Inferior parietal cortex (tissue), 1 donor: ENCODE results near the gene BLCAP.
"Not testable (repeated sequence)": the region's sequence is repeated elsewhere in the genome, so short reads cannot be mapped to it uniquely, and the experiment has no call there.

Source experiments
- DNase-seq: peaks from one replicate; pipeline ENCODE4 v3.0.0-alpha.2; 2016; ENCODE audit errors: extremely low spot score

Gene BLCAP

GRCh38 chr20:37484331-37484730 is 43.3 kb downstream of the BLCAP start:
- no peak for DNase-seq

- no peak for DNase-seq
Measured at GRCh38 chr20:37481610-37482009, 46.1 kb downstream of the BLCAP start.

- DNase-seq: no peak
Measured at GRCh38 chr20:37480919-37481318, 46.8 kb downstream of the BLCAP start.

- DNase-seq: no peak
Measured at GRCh38 chr20:37479925-37480691, 47.6 kb downstream of the BLCAP start.

GRCh38 chr20:37479266-37479665 is 48.4 kb downstream of the BLCAP start:
- DNase-seq: no peak

GRCh38 chr20:37477041-37477440 is 50.6 kb downstream of the BLCAP start:
- no peak for DNase-seq

- DNase-seq: peak; percentile 56
Measured at GRCh38 chr20:37475252-37475651, 52.4 kb downstream of the BLCAP start.

- DNase-seq: no peak
Measured at GRCh38 chr20:37474386-37474785, 53.3 kb downstream of the BLCAP start.

DNA sequence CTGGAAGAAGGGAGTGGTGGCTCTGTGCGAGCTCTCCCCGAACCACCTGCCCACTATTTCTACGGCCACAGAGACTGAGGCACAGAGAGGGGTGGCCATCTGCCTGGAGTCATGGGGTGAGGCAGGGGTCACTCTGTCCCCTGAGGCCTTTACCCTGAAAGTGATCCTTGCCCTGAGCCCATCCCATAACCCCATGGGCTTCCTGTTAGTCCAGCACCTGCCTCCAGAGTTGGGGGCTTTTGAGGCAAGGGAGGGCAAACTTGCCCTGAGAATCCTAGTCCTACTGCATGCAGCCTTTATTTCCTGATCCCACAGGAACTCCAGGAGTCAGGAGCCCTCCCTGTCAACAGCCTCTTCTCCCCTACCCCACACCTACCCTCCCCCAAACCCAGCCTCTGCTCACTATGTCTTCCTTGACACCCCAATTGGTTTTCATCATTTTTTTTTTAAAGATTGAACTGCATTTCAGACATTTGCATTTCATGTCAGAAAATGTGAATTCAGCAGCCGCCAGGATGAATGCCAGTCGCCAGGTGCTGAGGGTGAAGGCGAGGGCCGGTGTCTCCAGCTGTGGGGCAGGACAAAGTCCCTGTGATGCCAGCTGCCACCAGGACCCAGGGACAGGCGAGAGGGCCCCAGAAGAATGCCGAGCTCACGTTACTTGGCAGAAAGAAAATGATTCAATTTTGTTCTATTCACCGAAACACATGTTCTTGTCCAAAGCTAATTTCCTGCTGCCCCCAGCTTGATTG is 54.3 kb downstream of the BLCAP start:
- DNase-seq: no peak

DNA sequence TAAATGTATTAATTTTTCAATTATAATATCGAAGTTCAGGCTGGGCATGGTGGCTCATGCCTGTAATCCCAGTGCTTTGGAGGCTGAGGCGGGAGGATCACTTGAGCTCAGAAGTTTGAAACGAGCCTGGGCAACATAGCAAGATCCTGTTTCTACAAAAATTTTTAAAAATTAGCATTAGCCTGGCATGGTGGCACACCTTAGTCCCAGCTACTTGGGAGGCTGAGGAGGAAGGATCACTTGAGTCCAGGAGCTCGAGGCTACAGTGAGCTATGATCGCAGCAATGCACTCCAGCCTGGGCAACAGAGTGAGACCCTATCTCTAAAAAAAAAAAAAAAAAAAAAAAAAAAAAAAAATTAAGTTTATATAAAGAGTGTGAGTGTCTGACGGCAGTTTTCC is 55.2 kb downstream of the BLCAP start:
- DNase-seq: not testable (repeated sequence)

DNA sequence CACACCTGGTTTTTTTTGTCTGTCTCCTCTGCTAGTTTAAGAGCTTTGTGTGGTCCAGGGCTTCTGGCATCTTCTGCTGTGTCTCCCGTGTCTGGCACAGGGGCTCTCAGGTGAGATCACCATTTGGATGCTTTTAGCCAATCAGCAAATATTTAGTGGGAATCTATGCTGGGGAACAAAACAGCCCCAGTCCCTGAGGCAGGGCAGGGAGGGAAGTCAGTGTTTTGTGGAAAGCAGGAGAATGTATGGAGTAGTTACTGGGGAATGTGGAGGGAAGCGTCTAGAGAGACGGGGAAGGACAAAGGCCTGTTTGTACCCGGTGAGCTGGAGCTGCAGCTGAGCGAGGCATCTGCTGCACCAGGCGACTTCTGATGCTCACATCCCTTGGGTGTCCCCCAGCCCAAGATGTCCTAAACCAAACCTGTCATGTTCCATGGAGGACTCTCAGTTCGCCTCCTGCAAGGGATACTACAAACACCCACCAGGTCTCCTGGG is 55.9 kb downstream of the BLCAP start:
- no peak for DNase-seq

DNA sequence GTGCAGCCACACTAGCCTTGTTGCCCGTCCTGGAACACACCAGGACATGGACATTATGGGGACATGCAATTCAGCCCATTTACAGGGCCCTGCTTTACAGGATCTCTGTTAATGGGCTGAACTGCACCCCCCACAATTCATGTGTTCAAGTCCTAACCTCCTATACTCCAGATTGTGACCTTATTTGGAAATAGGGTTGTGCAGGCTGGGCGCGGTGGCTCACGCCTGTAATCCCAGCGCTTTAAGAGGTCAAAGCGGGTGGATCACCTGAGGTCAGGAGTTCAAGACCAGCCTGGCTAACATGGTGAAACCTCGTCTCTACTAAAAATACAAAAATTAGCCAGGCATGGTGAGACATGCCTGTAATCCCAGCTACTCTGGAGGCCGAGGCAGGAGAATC is 57.5 kb downstream of the BLCAP start:
- not testable (repeated sequence) for DNase-seq

DNA sequence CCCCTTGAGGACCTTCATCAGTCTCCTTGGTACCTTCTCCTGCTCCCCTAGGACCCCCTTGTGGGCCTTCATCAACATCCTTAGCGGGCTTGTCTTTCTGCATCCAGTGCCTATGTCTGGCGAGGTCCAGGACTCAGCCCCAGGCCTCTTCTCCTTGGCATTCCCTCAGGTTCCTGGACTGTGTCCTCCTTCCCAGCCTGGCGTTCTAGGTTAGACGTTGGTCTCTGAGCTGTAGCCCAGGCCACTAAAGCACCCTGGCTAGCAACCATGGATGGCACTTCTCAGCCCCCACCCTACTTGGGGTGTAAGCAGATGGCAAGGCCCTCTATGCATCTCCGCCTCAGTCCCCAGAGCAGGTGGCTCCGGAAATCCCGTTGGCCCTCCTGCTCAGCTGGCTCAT is 58.1 kb downstream of the BLCAP start:
- no peak for DNase-seq

DNA sequence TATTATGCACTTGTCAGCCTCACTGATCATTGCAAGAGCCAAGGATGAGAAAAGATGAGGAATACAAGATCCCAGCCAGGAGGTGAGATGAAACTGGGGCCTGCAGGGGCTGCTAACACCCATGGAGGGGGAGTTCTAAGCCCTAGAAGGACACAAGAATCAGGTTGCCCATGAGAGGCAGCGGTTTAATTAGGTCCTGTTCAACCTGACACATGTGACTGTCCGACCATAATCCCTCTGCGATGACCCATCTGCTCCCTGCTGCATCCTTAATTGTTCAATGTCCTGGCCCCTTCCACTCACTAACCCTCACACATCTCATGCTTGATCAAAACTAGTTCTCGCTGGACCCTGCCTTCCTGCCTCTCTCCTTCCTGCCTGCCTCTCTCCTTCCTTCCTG is 58.8 kb downstream of the BLCAP start:
- no peak for DNase-seq
